Progenitor cell of endocrine pancreas (in vitro differentiated cells): Measurements from ENCODE around the gene PRMT5. TPM values are rescaled to one million over a fixed set of nuclear protein-coding genes. Genes with fewer than 3 reads are reported as not detected.

Source experiments
- DNase-seq: peaks from one replicate; pipeline ENCODE4 v3.0.0; 2021; ENCODE audit warnings: low spot score; ENCODE audit not compliant: unreplicated experiment
- H3K27ac Mint-ChIP-seq: 2 replicates; pipeline ENCODE4 v1.8.0; 2021; ENCODE audit warnings: mild to moderate bottlenecking, moderate library complexity, mixed read lengths
- H3K27me3 Mint-ChIP-seq: 2 replicates; pipeline ENCODE4 v1.8.0; 2021; ENCODE audit warnings: mixed read lengths
- H3K36me3 Mint-ChIP-seq: 2 replicates; pipeline ENCODE4 v1.8.0; 2022; ENCODE audit warnings: mixed read lengths; ENCODE audit not compliant: insufficient read depth
- H3K4me1 Mint-ChIP-seq: 2 replicates; pipeline ENCODE4 v1.8.0; 2021; ENCODE audit warnings: low read depth, mixed read lengths
- H3K4me3 Mint-ChIP-seq: 2 replicates; pipeline ENCODE4 v1.8.0; 2021; ENCODE audit warnings: low read depth, mild to moderate bottlenecking, moderate library complexity, mixed read lengths
- H3K9me3 Mint-ChIP-seq: 2 replicates; pipeline ENCODE4 v1.8.0; 2021; ENCODE audit warnings: low read depth, mixed read lengths
- CTCF ChIP-seq: fragments of 200-600 bp; sonication (generic); IDR thresholded peaks from one replicate; pipeline ENCODE4 v1.5.0; 2021; ENCODE audit warnings: antibody characterized with exemption, mild to moderate bottlenecking; ENCODE audit not compliant: unreplicated experiment
- total RNA-seq: library from RNA; stranded (reverse); gene quantifications from 2 replicates; pipeline ENCODE4 v1.2.1, GENCODE V29; 2021

PRMT5 gene
- total RNA-seq, 1 donor from 2014 or later, result 104 TPM

- H3K4me1 Mint-ChIP-seq, result no peaks in the 10 kb centered on the region
- H3K27me3 Mint-ChIP-seq, result no peaks in the 10 kb centered on the region
- no peak for TF ChIP-seq CTCF
- DNase-seq, result no peak
- H3K4me3 Mint-ChIP-seq, result no peak overlapping the region
- H3K36me3 Mint-ChIP-seq, result peaks cover 14% of the 10 kb centered on the region
- H3K27ac Mint-ChIP-seq, result no peak overlapping the region
- no peaks in the 10 kb centered on the region for H3K9me3 Mint-ChIP-seq
Measured at GRCh38 chr14:22896760-22897159, 32.4 kb downstream of the PRMT5 start.

DNA sequence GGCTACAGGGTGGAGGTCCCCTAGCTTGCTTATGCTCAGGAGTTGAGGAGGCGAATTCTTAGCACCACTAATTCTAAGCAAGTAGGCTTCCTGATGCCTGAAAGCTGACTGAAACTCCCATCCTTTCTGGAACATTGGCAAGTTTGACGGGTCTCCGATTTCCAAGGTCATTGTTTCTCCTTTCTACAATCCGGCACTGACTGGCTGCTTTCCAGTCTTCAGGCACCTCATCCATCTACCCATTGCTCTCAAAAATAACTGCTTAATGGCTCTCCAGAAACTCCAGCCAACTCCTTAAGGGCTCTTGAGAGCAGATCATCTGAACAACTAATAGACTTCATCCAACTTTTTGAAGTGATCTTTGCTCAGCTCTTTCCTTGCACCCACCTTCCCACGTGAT, 32.8 kb downstream of the PRMT5 start:
- H3K4me3 Mint-ChIP-seq, result no peak overlapping the region
- peaks cover 11% of the 10 kb centered on the region for H3K36me3 Mint-ChIP-seq
- no peaks in the 10 kb centered on the region for H3K9me3 Mint-ChIP-seq
- no peaks in the 10 kb centered on the region for H3K4me1 Mint-ChIP-seq
- TF ChIP-seq CTCF, result no peak
- H3K27me3 Mint-ChIP-seq, result no peaks in the 10 kb centered on the region
- H3K27ac Mint-ChIP-seq, result no peak overlapping the region
- no peak for DNase-seq

GRCh38 chr14:22895402-22895801, 33.8 kb downstream of the PRMT5 start:
- Mint-ChIP-seq H3K4me1 (no peaks in the 10 kb centered on the region), H3K4me3 (no peak overlapping the region), H3K27me3 (no peaks in the 10 kb centered on the region), H3K27ac (no peak overlapping the region), H3K9me3 (no peaks in the 10 kb centered on the region), H3K36me3 (peaks cover 4% of the 10 kb centered on the region)
- no peak for DNase-seq
- TF ChIP-seq CTCF, result no peak

- no peaks in the 10 kb centered on the region for H3K27me3 Mint-ChIP-seq
- no peak overlapping the region for H3K27ac Mint-ChIP-seq
- peaks cover 3% of the 10 kb centered on the region for H3K36me3 Mint-ChIP-seq
- DNase-seq, result no peak
- H3K9me3 Mint-ChIP-seq, result no peaks in the 10 kb centered on the region
- H3K4me3 Mint-ChIP-seq, result no peak overlapping the region
- no peaks in the 10 kb centered on the region for H3K4me1 Mint-ChIP-seq
- no peak for TF ChIP-seq CTCF
Measured at GRCh38 chr14:22893706-22894105, 35.5 kb downstream of the PRMT5 start.

- no peak for DNase-seq
- no peaks in the 10 kb centered on the region for H3K27me3 Mint-ChIP-seq
Measured at GRCh38 chr14:22892488-22892887, 36.7 kb downstream of the PRMT5 start.

More at GRCh38 chr14:22892488-22892887, 36.7 kb downstream of the PRMT5 start:
- no peak for TF ChIP-seq CTCF
- H3K9me3 Mint-ChIP-seq, result no peaks in the 10 kb centered on the region
- H3K36me3 Mint-ChIP-seq, result peaks cover 1% of the 10 kb centered on the region
- H3K4me3 Mint-ChIP-seq, result no peak overlapping the region
- H3K27ac Mint-ChIP-seq, result peak overlapping the region; percentile 34
- peaks cover 4% of the 10 kb centered on the region for H3K4me1 Mint-ChIP-seq
